ENCODE data around the gene PTPRT.

GRCh38 chr20:42493001-42493400 lies 696.7 kb downstream of the PTPRT start:
- TF ChIP-seq REST (IDR thresholded peaks at IDR 0.05; ENCODE audit: insufficient read depth in 1 of 2, low read depth in 2 of 2, low read length in 1 of 2) (no peak), POLR2AphosphoS5 (IDR thresholded peaks at IDR 0.05; ENCODE audit: low read depth, low read length) (no peak), CTCF (IDR thresholded peaks at IDR 0.05) (no peak), SIN3A (IDR thresholded peaks at IDR 0.05; ENCODE audit: borderline replicate concordance, insufficient read depth, low read depth, low read length) (no peak), TCF7L2 (IDR thresholded peaks at IDR 0.05; ENCODE audit: low read depth, low read length) (no peak)

All from Panc1 (cell line).